Putamen (tissue), 1 donor: ENCODE data around the gene DOCK1.

ENCODE experiments used
- DNase-seq: peaks from one replicate; pipeline ENCODE4 v3.0.0-alpha.2; 2016; ENCODE audit warnings: low spot score

DOCK1 gene

DNA sequence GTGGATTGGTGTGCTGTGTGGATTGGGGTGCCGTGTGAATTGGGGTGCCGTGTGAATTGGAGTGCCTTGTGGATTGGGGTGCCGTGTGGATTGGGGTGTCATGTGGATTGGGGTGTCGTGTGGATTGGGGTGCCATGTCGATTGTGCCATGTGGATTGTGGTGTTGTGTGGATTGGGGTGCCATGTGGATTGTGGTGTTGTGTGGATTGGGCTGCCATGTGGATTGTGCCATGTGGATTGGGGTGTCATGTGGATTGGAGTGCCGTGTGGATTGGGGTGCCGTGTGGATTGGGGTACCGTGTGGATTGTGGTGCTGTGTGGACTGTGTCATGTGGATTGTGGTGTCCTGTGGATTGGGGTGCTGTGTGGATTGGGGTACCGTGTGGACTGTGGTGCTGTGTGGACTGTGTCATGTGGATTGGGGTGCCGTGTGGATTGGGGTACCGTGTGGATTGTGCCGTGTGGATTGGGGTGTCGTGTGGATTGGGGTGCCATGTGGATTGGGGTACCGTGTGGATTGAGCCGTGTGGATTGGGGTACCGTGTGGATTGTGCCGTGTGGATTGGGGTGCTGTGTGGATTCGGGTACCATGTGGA lies 523.3 kb downstream of the DOCK1 start:
- DNase-seq, result no peak

DNA sequence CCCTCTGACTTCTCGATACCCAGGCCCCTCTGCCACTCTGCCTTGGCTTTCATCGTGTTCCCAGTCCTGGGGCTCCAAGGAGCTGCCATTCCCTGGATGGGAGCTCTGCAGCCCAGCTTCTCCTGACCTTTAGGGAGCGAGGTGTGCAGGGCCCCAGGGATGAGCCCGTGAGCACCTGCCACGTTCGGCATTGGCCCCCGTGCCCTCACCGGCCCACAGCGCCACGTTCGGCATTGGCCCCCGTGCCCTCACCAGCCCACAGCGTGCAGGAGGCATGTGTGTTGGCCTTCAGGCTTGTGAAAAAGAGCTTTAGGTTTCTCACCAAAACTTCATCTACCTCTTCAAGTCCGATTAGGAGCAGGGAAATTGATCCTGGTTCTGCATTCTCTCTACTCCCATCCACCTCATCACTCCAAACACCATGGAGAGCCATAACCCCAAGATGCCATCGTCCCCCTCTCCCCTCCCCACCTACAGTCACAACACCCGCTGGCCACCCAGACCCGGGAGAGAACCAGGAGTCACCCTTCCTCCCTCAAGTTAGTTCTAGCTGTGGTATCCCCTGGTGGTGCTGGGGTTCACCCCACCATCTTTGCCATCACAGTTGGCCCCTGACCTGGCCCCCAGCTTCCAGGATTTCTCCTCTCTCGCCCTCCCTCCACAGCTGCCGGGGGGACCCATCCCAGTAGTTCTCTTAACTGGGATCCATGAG lies 524.5 kb downstream of the DOCK1 start:
- no peak for DNase-seq

DNA sequence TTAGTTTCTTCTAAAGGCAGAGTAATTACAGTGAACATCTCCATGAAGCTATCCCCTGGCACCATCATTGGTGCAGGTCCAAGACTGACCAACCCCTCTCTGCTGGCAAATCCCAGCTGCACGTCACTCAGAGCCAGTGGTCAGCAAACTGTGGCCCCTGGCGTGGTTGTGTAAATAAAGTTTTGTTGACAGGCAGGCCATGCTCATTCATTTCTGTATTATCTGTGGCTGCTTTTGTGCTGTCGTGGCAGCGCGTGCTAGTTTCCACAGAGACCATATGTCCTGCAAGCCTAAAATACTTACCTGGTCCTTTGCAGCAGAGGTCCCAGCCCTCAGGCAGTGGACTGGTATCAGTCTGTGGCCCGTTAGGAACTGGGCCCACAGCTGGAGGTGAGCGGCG lies 526.3 kb downstream of the DOCK1 start:
- no peak for DNase-seq

GRCh38 chr10:127434006-127434405 lies 528.8 kb downstream of the DOCK1 start:
- no peak for DNase-seq

DNA sequence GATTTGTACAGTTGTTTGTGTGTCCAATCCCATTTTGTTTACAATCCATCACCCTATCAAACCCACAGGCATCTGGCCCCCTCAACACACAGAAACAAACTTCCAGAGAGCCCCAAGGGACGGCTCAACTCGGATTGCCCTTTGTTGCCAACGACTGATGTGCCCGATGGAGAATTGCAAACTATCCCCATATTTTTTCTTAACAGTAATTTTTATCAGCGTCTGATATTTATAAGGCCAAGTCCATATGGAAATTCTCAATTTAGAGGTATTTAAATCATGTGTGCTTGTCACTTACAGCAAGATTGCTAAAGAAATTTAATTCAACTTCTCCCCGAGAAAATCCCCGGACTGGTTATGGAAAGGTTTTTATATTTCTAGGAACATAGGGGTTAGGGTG lies 530.0 kb downstream of the DOCK1 start:
- no peak for DNase-seq

- peak; percentile 56 for DNase-seq
Measured at GRCh38 chr10:127440371-127440770, 535.1 kb downstream of the DOCK1 start.

DNA sequence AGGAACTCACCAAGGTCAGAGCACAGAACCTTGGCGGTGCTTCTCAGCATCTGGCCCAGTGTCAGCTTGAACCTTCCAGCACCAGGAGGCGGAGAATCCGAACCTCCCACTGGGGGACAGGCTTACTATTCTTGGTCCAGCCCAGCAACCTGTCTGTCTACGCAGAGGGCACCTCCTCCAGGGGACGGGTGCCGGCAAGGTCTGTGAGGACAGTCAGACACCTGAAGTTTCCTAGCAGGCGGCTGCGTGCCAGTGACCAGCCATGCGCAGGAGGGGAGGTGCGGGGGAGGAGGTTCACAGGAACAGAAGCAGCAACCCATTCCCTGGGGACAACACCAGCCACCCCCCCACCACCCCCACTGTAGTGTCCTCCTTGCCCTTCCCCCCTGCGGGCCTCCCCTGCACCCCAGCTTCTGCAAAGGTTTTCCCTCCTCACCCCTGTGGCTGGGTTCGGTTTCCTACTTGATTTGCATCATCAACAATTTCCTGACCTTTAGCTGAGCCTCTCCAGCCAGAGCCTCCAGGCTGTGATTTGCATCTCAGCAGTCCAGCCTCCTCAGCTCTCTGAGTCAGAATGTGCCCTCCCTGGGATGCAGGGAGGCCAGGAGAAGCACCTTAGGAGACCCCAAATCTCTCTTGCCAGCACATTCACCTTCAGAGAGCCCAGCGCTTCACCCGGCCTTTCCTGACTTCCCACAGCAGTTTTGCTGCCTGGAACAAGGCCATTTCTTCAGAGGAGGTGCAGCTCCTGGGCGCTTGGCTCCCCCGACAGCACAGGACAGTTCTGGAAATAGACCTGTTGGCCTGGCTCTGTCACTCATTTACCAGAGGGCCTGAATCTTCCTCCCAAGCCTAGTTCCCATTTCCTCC lies 536.4 kb downstream of the DOCK1 start:
- DNase-seq, result no peak

DNA sequence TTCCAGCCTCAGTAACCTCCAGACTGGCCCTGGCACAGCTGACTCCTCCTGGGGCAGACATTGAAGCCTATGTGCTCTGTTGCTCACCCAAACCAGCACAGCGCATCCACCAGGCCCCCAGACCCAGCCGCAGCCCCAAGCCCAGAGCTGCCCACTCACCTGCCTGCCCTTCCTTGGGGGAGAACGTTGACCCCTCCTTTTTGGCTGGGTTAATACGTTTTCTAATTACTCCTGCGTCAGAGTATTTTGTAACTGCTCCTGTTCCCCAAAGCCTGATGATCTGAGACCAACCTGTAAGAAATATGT lies 536.9 kb downstream of the DOCK1 start:
- no peak for DNase-seq

DNA sequence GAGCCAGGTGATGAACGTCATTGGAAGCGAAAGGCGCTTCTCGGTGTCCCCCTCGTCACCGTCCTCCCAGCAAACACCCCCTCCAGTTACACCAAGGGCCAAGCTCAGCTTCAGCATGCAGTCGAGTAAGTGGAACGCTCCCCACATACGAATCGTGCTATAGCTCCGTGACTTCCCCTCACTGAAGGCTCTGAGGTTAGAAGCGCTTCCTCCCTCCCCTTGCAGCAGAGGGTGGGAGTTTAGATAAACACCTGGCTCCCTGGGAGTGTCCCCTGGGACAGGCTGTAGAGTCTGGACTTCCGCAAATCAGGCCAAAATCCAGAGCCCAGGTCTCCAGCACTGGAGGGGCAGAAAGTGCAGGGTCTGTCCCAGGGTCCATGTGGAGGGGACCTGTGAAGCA lies 538.9 kb downstream of the DOCK1 start:
- DNase-seq, result no peak

DNA sequence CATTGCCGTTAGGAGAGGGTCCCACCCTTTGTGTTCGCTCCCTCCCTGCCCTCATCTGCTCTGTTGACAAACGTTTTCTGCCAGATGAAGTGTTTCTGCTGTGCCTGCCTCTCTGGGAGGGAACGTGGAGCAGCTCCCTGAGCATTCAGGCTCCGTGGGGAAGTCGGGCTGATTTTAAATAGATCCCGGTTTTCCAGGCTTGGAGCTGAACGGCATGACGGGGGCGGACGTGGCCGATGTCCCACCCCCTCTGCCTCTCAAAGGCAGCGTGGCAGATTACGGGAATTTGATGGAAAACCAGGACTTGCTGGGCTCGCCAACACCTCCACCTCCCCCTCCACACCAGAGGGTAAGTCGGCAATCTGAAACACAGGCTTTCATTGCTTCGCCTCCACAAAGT lies 542.0 kb downstream of the DOCK1 start:
- DNase-seq, result peak; percentile 3

DNA sequence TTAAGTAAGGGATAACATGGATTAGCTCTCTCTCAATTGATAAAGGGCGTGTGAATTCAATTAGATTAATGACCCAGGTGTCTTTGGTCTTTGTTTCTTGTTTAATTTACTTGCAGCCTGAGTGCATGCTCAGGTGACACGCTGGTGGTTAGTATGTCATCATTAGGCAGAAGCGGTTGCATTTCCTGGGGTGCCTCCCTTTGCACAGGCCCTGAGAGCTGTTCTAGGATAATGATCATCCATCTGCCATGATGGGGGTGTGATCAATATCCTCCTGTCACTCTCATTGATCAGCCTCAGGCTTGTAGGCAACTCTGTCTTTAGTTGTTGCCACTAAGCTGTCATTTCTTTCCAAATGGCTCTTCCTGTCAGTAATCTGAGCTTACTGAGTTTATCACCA lies 544.3 kb downstream of the DOCK1 start:
- no peak for DNase-seq

DNA sequence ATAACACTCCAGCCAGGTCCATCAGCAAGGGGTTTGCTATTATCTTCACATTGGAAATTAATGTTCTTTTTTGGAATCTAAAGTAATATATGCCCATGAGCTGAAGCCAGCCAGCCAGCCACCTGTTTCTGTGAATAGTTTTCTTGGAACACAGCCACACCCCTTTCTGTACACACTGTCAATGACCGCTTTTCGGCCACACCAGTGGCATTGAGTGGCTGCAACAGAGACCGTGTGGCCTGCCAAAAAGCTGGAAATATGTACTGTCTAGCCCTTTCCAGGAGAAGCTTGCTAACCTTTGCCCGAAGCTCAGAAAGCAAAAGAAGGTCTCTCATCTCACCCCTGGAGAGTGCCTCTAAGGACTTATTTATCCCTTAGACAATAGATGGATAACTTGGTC lies 545.4 kb downstream of the DOCK1 start:
- no peak for DNase-seq

GRCh38 chr10:127451628-127452027 lies 546.4 kb downstream of the DOCK1 start:
- no peak for DNase-seq

GRCh38 chr10:127452568-127452967 lies 547.3 kb downstream of the DOCK1 start:
- DNase-seq, result no peak

DNA sequence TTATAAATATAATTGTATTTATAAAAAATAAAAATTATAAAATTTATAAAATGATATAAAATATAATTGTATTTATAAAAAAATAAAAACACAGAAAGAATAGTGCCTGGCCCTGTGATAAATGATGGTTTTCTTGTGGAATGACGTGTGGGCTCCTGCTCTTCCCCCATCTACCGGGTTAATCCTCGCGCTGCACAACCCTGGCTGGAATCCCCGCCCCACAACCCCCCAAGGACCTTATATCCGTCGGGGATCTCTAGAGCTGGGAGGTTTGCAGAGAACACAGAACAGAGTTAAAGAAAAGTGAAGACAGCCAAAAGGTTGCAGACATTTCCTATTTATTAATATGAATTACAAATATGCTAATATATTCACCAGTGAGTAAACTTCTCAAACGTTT lies 548.5 kb downstream of the DOCK1 start:
- DNase-seq, result no peak

GRCh38 chr10:127456122-127456521 lies 550.9 kb downstream of the DOCK1 start:
- DNase-seq, result no peak

DNA sequence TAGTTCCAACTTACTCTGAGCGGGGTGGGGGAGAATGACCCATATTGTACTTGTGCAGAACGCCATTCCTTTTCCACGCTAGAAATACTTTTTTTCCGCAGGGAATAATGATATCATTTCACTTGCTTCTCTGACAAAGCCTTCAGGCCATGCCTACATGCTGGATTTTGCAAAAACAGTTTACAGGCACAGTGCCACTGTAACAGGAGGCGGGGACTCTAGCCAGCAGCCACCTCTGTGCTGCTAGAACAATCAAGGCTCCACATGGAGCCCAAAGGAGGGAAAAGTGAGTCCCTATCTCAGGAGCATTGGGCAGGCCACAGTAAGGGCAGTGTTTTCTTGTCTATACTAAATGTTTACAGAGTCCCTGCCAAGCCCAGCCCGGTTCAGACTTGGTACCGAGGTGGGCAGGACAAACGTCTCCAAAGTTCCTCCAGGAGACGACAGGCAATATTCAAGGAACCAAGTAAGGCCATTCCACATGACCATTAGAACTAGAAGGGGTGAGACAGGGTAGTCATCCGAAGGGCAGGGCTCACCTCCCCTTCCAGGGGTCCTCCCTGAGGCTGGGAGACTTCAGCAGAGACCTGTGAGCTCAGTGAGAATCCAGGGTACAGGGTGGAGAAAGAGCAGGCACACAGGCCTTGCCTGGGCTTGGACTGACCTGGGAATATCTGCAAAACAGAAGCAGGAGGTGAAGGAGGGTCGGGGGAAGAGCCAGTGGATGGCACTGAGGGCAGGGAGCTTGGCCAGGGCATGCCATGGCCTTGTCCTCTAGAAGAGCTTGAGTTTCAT lies 553.0 kb downstream of the DOCK1 start:
- DNase-seq, result no peak

DNA sequence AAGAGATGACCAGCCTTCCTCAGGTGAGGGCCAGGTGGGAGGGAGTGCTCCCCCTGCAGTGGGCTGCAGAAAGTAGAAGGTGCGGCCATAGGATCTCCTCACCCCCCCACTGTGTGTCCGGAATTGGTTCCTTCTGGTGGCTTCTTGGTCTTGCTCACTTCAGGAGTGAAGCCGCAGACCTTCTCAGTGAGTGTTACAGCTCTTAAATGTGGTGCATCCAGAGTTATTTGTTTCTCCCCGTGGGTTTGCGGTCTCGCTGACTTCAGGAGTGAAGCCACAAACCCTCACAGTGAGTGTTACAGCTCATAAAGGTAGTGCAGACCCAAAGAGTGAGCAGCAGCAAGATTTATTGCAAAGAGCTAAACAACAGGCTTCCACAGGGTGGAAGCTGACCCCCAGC lies 553.6 kb downstream of the DOCK1 start:
- DNase-seq, result no peak

DNA sequence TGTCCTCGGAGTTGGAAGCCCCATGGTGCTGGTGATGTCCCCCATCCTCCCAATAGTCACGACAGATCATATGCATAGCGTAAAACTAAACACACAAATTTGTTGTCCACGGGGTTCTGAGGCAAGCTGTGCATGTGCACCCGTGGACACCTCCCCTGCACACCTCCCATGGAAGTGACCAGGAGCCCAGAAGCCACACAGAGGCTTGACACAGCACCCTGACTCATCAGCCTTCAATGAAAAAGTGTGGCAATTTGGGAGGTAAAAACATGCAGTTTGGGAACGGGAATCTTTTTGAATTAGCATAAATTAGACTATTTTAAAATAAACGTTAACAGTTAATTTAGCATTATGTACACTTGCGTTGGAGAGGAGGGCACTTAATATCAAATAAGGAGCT lies 554.7 kb downstream of the DOCK1 start:
- DNase-seq, result no peak

DNA sequence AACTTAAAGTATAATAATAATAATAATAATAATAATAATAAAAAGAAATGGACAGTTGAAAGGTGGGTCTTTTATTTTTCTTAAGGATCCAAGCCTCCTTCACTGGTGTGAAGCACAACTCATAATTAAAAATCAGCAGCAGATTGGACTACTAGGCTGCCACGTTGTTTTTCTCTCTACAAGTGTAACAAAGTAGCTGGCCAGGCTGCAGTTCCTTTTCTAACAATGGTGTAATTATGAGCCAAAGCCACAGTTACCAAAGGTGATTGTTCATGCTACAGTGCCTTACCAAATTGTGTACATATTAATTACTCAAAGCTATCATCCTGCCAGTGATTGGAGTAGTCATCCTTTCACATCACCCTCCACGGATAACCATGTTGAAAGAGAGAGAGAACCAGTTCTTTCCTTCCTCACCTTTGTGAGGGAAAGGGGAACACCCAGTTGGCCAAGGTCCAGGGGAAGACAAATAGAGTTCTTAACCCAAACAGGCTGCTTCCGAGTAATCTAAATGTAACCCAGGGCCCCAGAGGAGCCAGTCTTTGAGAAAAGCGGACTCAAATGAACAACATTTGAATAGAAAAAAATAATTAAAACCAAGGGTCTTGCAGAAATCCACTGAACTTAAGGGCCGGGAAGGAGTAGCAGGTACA lies 557.5 kb downstream of the DOCK1 start:
- DNase-seq, result no peak

DNA sequence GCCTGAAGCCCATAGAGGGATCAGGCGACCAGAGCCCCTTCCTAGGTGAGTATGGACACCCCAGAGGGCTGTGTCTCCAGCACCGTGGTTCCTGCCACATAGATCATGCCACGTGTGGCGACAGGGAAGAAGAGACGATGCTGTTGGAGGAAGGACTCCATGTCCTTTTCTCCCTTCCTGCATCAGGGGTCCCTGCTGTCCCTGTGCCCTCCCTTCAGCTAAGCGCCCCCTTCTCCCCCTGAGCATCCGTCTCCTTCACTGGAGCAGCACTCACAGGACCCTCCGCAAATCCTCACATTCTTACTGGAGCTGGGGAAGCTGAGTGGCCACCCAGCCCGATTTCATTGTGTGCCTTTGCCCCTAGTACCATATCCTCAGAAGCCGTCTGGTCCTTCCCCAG lies 558.3 kb downstream of the DOCK1 start:
- DNase-seq, result no peak

- no peak for DNase-seq
Measured at GRCh38 chr10:127464561-127464960, 559.3 kb downstream of the DOCK1 start.
